HepG2 (cell line): ENCODE results near the gene RARA. TPM values are rescaled to one million over a fixed set of nuclear protein-coding genes. Genes with fewer than 3 reads are reported as not detected.

Experiments used
- BCL6 ChIP-seq: IDR thresholded peaks from 2 replicates; pipeline ENCODE4 v1.6.1; 2016; ENCODE audit warnings: missing genetic modification reagents, missing compliant biosample characterization
- BCLAF1 ChIP-seq: fragments of 450-650 bp; IDR thresholded peaks from 2 replicates; pipeline ENCODE4 v1.6.1; 2017; ENCODE audit warnings: mild to moderate bottlenecking
- HES4 ChIP-seq: sonication (generic); formaldehyde crosslinking; IDR thresholded peaks from 2 replicates; pipeline ENCODE4 v1.9.0; 2021; ENCODE audit warnings: mild to moderate bottlenecking, missing genetic modification reagents, borderline replicate concordance
- KDM6A ChIP-seq: IDR thresholded peaks from 2 replicates; pipeline ENCODE4 v1.6.1; 2016; ENCODE audit warnings: low read depth
- MTA1 ChIP-seq: sonication (generic); formaldehyde crosslinking; IDR thresholded peaks from 2 replicates; pipeline ENCODE4 v1.4.0; 2020; ENCODE audit warnings: missing genetic modification reagents, mild to moderate bottlenecking, borderline replicate concordance
- NBN ChIP-seq: fragments of 450-650 bp; conservative IDR thresholded peaks from 2 replicates; pipeline ENCODE4 v1.6.1; 2017
- NR2F6 ChIP-seq, 2 experiments: IDR thresholded peaks; 2 replicates each; pipeline ENCODE4 v1.6.1; 2016; ENCODE audit warnings: antibody characterized with exemption in 1 of 2, mild to moderate bottlenecking in 1 of 2
- POGZ ChIP-seq: sonication (generic); formaldehyde crosslinking; IDR thresholded peaks from 2 replicates; pipeline ENCODE4 v1.4.0; 2020; ENCODE audit warnings: mild to moderate bottlenecking, missing genetic modification reagents
- SOX6 ChIP-seq, 2 experiments: fragments of 450-650 bp in 1 of 2; sonication (generic) in 1 of 2; formaldehyde crosslinking in 1 of 2; IDR thresholded peaks; 2 replicates each; pipeline versions ENCODE4 v1.4.0 to v1.6.1; 2017 to 2020; ENCODE audit warnings: antibody characterized with exemption in 1 of 2, mild to moderate bottlenecking in 1 of 2, missing genetic modification reagents in 1 of 2
- SP4 ChIP-seq: sonication (generic); formaldehyde crosslinking; IDR thresholded peaks from 2 replicates; pipeline ENCODE4 v1.8.1; 2023; ENCODE audit warnings: mild to moderate bottlenecking, missing genetic modification reagents
- USF2 ChIP-seq, 2 experiments: sonication (generic) in 1 of 2; formaldehyde crosslinking in 1 of 2; IDR thresholded peaks; 2 replicates each; pipeline versions ENCODE4 v1.5.1 to v1.6.1; 2011 to 2020; ENCODE audit warnings: borderline replicate concordance in 1 of 2, low read depth in 1 of 2, low read length in 1 of 2, mild to moderate bottlenecking in 1 of 2, missing genetic modification reagents in 1 of 2, moderate library complexity in 1 of 2
- ZBTB1 ChIP-seq: sonication (generic); formaldehyde crosslinking; IDR thresholded peaks from 2 replicates; pipeline ENCODE4 v1.4.0; 2020; ENCODE audit warnings: missing genetic modification reagents, borderline replicate concordance
- ZBTB7B ChIP-seq: sonication (generic); formaldehyde crosslinking; IDR thresholded peaks from 2 replicates; pipeline ENCODE4 v1.4.0; 2020; ENCODE audit warnings: missing genetic modification reagents
- ZNF331 ChIP-seq: sonication (generic); formaldehyde crosslinking; IDR thresholded peaks from 2 replicates; pipeline ENCODE4 v1.4.0; 2020; ENCODE audit warnings: missing genetic modification reagents
- ZNF460 ChIP-seq: sonication (generic); formaldehyde crosslinking; IDR thresholded peaks from 2 replicates; pipeline ENCODE4 v1.5.1; 2020; ENCODE audit warnings: missing genetic modification reagents, mild to moderate bottlenecking, borderline replicate concordance
- ZNF496 ChIP-seq: sonication (generic); formaldehyde crosslinking; IDR thresholded peaks from 2 replicates; pipeline ENCODE4 v1.8.1; 2023; ENCODE audit warnings: mild to moderate bottlenecking, moderate library complexity, missing genetic modification reagents; ENCODE audit not compliant: insufficient replicate concordance
- ZNF678 ChIP-seq: sonication (generic); formaldehyde crosslinking; IDR thresholded peaks from 2 replicates; pipeline ENCODE4 v1.4.0; 2020; ENCODE audit warnings: mild to moderate bottlenecking, missing genetic modification reagents
- ZNF691 ChIP-seq: sonication (generic); formaldehyde crosslinking; IDR thresholded peaks from 2 replicates; pipeline ENCODE4 v1.4.0; 2020; ENCODE audit warnings: missing genetic modification reagents, low read depth, mild to moderate bottlenecking, borderline replicate concordance
- ZNF747 ChIP-seq: sonication (generic); formaldehyde crosslinking; IDR thresholded peaks from 2 replicates; pipeline ENCODE4 v1.8.1; 2023; ENCODE audit warnings: missing genetic modification reagents, mild to moderate bottlenecking, borderline replicate concordance
- ZNF784 ChIP-seq: sonication (generic); formaldehyde crosslinking; IDR thresholded peaks from 2 replicates; pipeline ENCODE4 v1.5.1; 2020; ENCODE audit warnings: missing genetic modification reagents, mild to moderate bottlenecking, borderline replicate concordance
- ZNF850 ChIP-seq: sonication (generic); formaldehyde crosslinking; conservative IDR thresholded peaks from 2 replicates; pipeline ENCODE4 v1.9.0; 2021; ENCODE audit warnings: mild to moderate bottlenecking, missing genetic modification reagents
- polyA plus RNA-seq, 8 experiments: library from polyadenylated mRNA; depleted of rRNA in 3 of 8; stranded (reverse) in 7 of 8; unstranded in 1 of 8; fragments of >200 nt; fragmentation: Illumina TruSeq in 4 of 8; extraction: Trizol in 4 of 8; gene quantifications; 2 replicates each; pipeline versions ENCODE4 v1.2.1 to v1.2.3, GENCODE V29; 2011 to 2016; ENCODE audit warnings: low read depth in 4 of 8, missing spikeins in 1 of 8, mixed read lengths in 1 of 8; ENCODE audit not compliant: insufficient read depth in 1 of 8
- total RNA-seq, 5 experiments: library from RNA; depleted of rRNA; stranded (reverse); fragments of >200 nt; fragmentation: Illumina TruSeq; extraction: Trizol; gene quantifications; 2 replicates each; pipeline ENCODE4 v1.2.3, GENCODE V29; 2016; ENCODE audit warnings: low read depth in 1 of 5

The RARA gene
- total and polyA plus RNA-seq, 2 of the 13 experiments (the other 11 are each of a cell fraction or from before 2014, with no cell fraction given): 6.4 to 8.6 TPM

- peak; percentile 40; the same call in 1 of the 2 replicates for TF ChIP-seq ZNF691 (CRISPR knock-in tag)
- peak; percentile 16; the same call in 1 of the 2 replicates for TF ChIP-seq ZNF331
- TF ChIP-seq SOX6 (IDR thresholded peaks at IDR 0.05): no peak
- peak; percentile 70 for TF ChIP-seq SOX6 (CRISPR knock-in tag; IDR thresholded peaks at IDR 0.05)
- TF ChIP-seq ZBTB1 (CRISPR knock-in tag): no peak
- TF ChIP-seq BCL6 (CRISPR knock-in tag): peak; percentile 54; the same call in 1 of the 2 replicates
- no peak for TF ChIP-seq USF2 (IDR thresholded peaks at IDR 0.05; ENCODE audit: low read depth, low read length)
- TF ChIP-seq USF2 (CRISPR knock-in tag; IDR thresholded peaks at IDR 0.05; ENCODE audit: borderline replicate concordance): no peak
- 0 out of 2 replicates have a peak, but pooled peaks have one; percentile 8 for TF ChIP-seq ZNF850 (CRISPR knock-in tag)
- TF ChIP-seq ZNF460 (CRISPR knock-in tag): 0 out of 2 replicates have a peak, but pooled peaks have one; percentile 35
- no peak; the same call in 1 of the 2 replicates for TF ChIP-seq ZNF747
- peak; percentile 36 for TF ChIP-seq POGZ
- peak; percentile 71 for TF ChIP-seq ZBTB7B (CRISPR knock-in tag)
- TF ChIP-seq KDM6A (CRISPR knock-in tag): 0 out of 2 replicates have a peak, but pooled peaks have one; percentile 32
- peak; percentile 14; the same call in 1 of the 2 replicates for TF ChIP-seq SP4 (CRISPR knock-in tag)
- peak; percentile 92 for TF ChIP-seq MTA1 (CRISPR knock-in tag)
- TF ChIP-seq NBN: no peak
- TF ChIP-seq HES4 (CRISPR knock-in tag): peak; percentile 69; the same call in 1 of the 2 replicates
- TF ChIP-seq NR2F6 (IDR thresholded peaks at IDR 0.05): peak; percentile 38; the same call in 1 of the 2 replicates
- peak; percentile 35; the same call in 1 of the 2 replicates for TF ChIP-seq NR2F6 (CRISPR knock-in tag; IDR thresholded peaks at IDR 0.05)
- peak; percentile 31; the same call in 1 of the 2 replicates for TF ChIP-seq ZNF678 (CRISPR knock-in tag)
- no peak for TF ChIP-seq BCLAF1
- TF ChIP-seq ZNF496 (CRISPR knock-in tag): no peak
- 0 out of 2 replicates have a peak, but pooled peaks have one; percentile 38 for TF ChIP-seq ZNF784 (CRISPR knock-in tag)
These were observed 36.4 kb downstream of the RARA start (continued) for GRCh38 chr17:40345161-40345993.
